Chondrocyte (in vitro differentiated cells): ENCODE data around the gene ECSIT. TPM values are rescaled to one million over a fixed set of nuclear protein-coding genes. Genes with fewer than 3 reads are reported as not detected.
"Not testable (repeated sequence)": the region's sequence is repeated elsewhere in the genome, so short reads cannot be mapped to it uniquely, and the experiment has no call there.

Experiments
- DNase-seq: peaks from one replicate; pipeline ENCODE4 v3.0.0; 2021; ENCODE audit warnings: mixed read lengths, low spot score
- H3K27ac Mint-ChIP-seq: one replicate; pipeline ENCODE4 v1.8.0; 2021; ENCODE audit warnings: mild to moderate bottlenecking, moderate library complexity, mixed read lengths; ENCODE audit not compliant: unreplicated experiment
- H3K27me3 Mint-ChIP-seq: 2 replicates; pipeline ENCODE4 v1.8.0; 2021; ENCODE audit warnings: low read depth, mixed read lengths
- H3K36me3 Mint-ChIP-seq: 2 replicates; pipeline ENCODE4 v1.8.0; 2021; ENCODE audit warnings: low read depth, mixed read lengths
- H3K4me1 Mint-ChIP-seq: 2 replicates; pipeline ENCODE4 v1.8.0; 2021; ENCODE audit warnings: low read depth, mild to moderate bottlenecking, mixed read lengths
- H3K4me3 Mint-ChIP-seq: one replicate; pipeline ENCODE4 v1.8.0; 2021; ENCODE audit warnings: mild to moderate bottlenecking, moderate library complexity, mixed read lengths; ENCODE audit not compliant: unreplicated experiment
- H3K9me3 Mint-ChIP-seq: 2 replicates; pipeline ENCODE4 v1.8.0; 2021; ENCODE audit warnings: low read depth, mixed read lengths
- total RNA-seq: library from RNA; stranded (reverse); gene quantifications from 3 replicates; pipeline ENCODE4 v1.2.1, GENCODE V29; 2021
- TF ChIP-seq, protein P1 (sequence below): fragments of 200-600 bp; sonication (generic); IDR thresholded peaks from 2 replicates; pipeline ENCODE4 v1.5.0; 2021; ENCODE audit warnings: antibody characterized with exemption, mild to moderate bottlenecking, moderate library complexity

The ECSIT gene
- total RNA-seq, 1 donor from 2014 or later, result 20.5 TPM

DNA sequence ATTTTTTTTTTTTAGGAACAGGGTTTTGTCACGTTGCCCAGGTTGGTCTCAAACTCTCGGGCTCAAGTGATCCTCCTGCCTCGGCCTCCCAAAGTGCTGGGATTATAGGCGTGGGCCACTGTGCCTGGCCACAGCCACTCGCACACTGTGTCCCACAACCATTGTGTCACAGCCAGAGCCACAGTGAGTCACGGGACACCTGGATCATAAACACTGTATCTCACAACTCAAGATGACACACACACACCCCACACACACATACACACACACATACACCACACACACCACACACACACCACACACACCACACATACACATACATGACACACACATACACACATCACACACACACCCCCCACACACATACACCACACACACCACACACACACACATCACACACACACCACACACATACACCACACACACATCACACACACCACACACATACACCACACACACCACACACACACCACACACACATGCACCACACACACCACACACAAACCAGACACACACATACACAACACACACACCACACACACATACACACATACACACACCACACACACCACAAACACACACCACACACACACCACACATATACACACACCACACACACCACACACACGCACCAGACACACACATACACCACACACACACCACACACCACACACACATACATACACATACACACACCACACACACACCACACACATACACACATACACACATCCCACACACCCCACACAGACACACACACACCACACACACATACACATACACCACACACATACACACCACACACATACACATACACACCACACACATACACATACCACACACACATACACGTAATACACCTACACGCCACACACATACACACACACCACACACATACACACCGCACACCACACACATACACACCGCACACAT is 64.3 kb downstream of the ECSIT start:
- no peaks in the 10 kb centered on the region for H3K9me3 Mint-ChIP-seq
- H3K4me3 Mint-ChIP-seq, result no peak overlapping the region
- TF ChIP-seq, protein P1, sequence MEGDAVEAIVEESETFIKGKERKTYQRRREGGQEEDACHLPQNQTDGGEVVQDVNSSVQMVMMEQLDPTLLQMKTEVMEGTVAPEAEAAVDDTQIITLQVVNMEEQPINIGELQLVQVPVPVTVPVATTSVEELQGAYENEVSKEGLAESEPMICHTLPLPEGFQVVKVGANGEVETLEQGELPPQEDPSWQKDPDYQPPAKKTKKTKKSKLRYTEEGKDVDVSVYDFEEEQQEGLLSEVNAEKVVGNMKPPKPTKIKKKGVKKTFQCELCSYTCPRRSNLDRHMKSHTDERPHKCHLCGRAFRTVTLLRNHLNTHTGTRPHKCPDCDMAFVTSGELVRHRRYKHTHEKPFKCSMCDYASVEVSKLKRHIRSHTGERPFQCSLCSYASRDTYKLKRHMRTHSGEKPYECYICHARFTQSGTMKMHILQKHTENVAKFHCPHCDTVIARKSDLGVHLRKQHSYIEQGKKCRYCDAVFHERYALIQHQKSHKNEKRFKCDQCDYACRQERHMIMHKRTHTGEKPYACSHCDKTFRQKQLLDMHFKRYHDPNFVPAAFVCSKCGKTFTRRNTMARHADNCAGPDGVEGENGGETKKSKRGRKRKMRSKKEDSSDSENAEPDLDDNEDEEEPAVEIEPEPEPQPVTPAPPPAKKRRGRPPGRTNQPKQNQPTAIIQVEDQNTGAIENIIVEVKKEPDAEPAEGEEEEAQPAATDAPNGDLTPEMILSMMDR, result no peak
- peaks cover 4% of the 10 kb centered on the region for H3K27me3 Mint-ChIP-seq
- no peaks in the 10 kb centered on the region for H3K36me3 Mint-ChIP-seq
- no peaks in the 10 kb centered on the region for H3K4me1 Mint-ChIP-seq
- H3K27ac Mint-ChIP-seq, result no peak overlapping the region
- no peak for DNase-seq

DNA sequence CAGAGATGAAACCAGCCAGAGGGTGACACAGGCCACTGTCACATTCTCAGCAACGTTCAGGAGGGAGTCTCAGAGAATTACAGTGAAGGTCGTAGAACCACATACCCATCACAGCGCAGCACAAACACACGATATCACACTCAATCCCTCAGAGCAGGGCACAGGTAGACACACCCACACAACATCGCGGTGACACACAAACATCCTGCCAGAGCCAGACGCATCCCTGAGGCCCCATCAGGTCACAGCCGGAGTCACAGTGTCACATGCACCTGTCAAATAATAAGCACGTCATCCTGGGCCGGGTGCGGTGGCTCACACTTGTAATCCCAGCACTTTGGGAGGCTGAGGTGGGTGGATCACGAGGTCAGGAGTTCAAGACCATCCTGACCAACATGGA is 65.5 kb downstream of the ECSIT start:
- H3K4me3 Mint-ChIP-seq, result no peak overlapping the region
- TF ChIP-seq, protein P1, result no peak
- no peak overlapping the region for H3K27ac Mint-ChIP-seq
- no peak for DNase-seq
- H3K9me3 Mint-ChIP-seq, result no peaks in the 10 kb centered on the region
- no peaks in the 10 kb centered on the region for H3K4me1 Mint-ChIP-seq
- H3K27me3 Mint-ChIP-seq, result peaks cover 4% of the 10 kb centered on the region
- H3K36me3 Mint-ChIP-seq, result no peaks in the 10 kb centered on the region

DNA sequence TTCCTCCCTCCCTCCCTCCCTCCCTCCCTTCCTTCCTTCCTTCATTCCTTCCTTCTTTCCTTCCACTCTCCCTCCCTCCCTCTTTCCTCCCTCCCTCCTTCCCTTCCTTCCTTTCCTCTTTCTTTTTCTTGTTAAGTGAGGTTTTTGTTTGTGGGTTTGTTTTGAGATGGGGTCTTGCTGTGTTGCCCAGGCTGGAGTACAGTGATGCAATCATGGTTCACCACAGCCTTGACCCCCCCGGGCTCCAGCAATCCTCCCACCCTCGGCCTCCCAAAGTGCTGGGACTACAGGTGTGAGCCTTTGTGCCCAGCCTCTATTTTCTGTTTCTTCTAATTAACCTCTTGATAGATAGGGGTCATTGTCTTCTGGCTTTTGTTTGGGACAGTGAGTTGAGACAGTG is 67.5 kb downstream of the ECSIT start:
- H3K4me3 Mint-ChIP-seq, result no peak overlapping the region
- TF ChIP-seq, protein P1, result no peak
- no peaks in the 10 kb centered on the region for H3K9me3 Mint-ChIP-seq
- no peaks in the 10 kb centered on the region for H3K4me1 Mint-ChIP-seq
- H3K27ac Mint-ChIP-seq, result no peak overlapping the region
- H3K27me3 Mint-ChIP-seq, result peaks cover 4% of the 10 kb centered on the region
- no peaks in the 10 kb centered on the region for H3K36me3 Mint-ChIP-seq
- DNase-seq, result no peak

DNA sequence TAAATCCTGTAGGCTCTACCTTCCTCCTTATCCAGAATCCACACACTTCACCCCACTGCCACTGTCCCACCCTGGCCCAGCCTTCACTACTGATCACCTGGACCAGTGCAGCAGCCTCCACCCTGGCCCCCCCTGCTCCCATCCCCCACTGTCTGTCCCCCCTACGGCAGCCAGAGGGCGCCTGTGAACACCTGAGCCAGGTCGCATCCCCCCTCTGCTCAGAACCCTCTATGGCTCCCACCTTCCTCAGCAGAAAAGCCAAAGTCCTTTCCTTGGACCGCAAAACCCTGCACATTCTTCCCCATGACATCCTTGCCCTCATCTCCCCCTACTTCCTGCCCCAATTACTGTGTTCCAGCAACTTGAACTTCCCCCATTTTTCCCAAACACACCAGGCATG is 68.7 kb downstream of the ECSIT start:
- H3K27me3 Mint-ChIP-seq, result peaks cover 4% of the 10 kb centered on the region
- no peaks in the 10 kb centered on the region for H3K36me3 Mint-ChIP-seq
- DNase-seq, result no peak
- H3K4me1 Mint-ChIP-seq, result no peaks in the 10 kb centered on the region
- H3K9me3 Mint-ChIP-seq, result no peaks in the 10 kb centered on the region
- no peak overlapping the region for H3K4me3 Mint-ChIP-seq
- no peak overlapping the region for H3K27ac Mint-ChIP-seq
- TF ChIP-seq, protein P1, result peak; percentile 58

DNA sequence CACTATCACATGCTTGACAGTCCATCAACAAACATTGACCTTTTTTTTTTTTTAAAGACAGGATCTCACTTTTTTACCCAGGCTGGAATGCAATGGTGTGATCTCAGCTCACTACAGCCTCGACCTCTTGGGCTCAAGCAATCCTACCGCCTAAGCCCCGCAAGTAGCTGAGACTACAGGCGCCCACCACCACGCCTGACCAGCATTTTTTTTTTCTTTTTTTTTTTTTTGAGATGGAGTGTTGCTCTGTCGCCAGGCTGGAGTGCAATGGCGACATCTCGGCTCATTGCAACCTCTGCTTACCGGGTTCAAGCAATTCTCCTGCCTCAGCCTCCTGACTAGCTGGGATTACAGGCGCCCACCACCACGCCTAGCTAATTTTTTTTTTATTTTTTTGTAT is 70.0 kb downstream of the ECSIT start:
- H3K4me1 Mint-ChIP-seq, H3K4me3 Mint-ChIP-seq, H3K27ac Mint-ChIP-seq, DNase-seq, H3K36me3 Mint-ChIP-seq, H3K9me3 Mint-ChIP-seq, H3K27me3 Mint-ChIP-seq: not testable (repeated sequence)
